NCI-H1436 (cell line): ENCODE results near the gene KLLN.
A peak's percentile ranks its signal among the peaks of the same experiment; 100 is the strongest.
"Not testable (repeated sequence)": the region's sequence is repeated elsewhere in the genome, so short reads cannot be mapped to it uniquely, and the experiment has no call there.

Experiments
- DNase-seq: peaks from one replicate; lab custom pipeline; 2025; lab: John Stamatoyannopoulos, UW

The KLLN gene

GRCh38 chr10:87842776-87843497 is 20.4 kb downstream of the KLLN start:
- peak; percentile 3 for DNase-seq

- no peak for DNase-seq
Measured at GRCh38 chr10:87842220-87842641, 21.1 kb downstream of the KLLN start.

- DNase-seq: no peak
Measured at GRCh38 chr10:87841186-87841585, 22.1 kb downstream of the KLLN start.

DNA sequence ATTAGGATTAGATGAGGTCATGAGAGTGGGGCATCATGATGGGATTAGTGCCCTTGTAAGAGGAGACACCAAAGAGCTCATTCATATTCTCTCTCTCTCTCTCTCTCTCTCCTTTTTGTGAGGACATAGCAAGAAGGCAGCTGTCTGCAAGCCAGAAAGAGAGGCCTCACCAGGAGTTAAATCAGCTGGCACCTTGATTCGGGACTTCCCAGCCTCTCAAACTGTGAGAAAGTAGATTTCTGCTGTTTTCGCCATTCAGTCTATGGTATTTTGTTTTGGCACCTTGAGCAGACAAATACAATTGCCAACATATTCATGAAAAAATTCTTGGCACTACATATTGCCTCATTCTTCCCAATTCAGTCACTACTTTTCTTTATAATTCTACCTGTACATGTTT is 24.7 kb downstream of the KLLN start:
- no peak for DNase-seq

DNA sequence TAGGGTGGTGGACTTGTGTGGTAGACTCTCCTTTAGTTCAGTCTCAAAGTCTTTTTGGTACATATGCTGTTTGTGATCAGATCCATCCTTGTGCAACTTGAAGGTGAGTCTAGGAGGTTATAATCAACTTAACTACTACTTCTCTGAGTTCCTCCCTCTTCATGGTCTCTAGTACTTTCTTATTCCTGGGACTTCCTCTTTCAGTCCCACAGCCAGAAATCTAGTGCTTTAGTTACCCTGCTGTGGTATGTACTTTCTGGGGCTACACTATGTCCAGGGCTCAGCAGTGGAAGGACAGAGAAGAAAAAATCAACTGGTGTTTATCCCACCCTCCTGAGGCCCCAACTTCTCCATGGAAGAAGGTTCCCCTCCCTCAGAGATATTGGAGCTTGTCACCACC is 25.9 kb downstream of the KLLN start:
- no peak for DNase-seq

- no peak for DNase-seq
Measured at GRCh38 chr10:87836098-87836497, 27.2 kb downstream of the KLLN start.

- no peak for DNase-seq
Measured at GRCh38 chr10:87829986-87830729, 33.2 kb downstream of the KLLN start.

DNA sequence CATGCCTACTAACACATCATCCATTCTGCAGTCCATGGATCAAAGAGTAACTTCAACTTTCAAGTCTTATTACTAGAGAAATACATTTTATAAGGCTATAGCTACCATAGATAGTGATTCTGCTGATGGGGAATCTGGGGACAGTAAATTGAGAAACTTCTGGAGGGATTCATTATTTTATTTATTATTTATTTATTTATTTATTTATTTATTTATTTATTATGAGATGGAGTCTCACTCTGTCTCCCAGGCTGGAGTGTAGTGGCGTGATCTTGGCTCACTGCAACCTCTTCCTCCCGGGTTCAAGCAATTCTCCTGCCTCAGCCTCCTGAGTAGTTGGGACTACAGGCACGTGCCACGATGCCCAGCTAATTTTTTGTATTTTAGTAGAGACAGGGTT is 34.3 kb downstream of the KLLN start:
- DNase-seq: not testable (repeated sequence)

- no peak for DNase-seq
Measured at GRCh38 chr10:87827681-87828080, 35.7 kb downstream of the KLLN start.

GRCh38 chr10:87826653-87827052 is 36.7 kb downstream of the KLLN start:
- no peak for DNase-seq

- no peak for DNase-seq
Measured at GRCh38 chr10:87819289-87819585, 44.1 kb downstream of the KLLN start.

DNA sequence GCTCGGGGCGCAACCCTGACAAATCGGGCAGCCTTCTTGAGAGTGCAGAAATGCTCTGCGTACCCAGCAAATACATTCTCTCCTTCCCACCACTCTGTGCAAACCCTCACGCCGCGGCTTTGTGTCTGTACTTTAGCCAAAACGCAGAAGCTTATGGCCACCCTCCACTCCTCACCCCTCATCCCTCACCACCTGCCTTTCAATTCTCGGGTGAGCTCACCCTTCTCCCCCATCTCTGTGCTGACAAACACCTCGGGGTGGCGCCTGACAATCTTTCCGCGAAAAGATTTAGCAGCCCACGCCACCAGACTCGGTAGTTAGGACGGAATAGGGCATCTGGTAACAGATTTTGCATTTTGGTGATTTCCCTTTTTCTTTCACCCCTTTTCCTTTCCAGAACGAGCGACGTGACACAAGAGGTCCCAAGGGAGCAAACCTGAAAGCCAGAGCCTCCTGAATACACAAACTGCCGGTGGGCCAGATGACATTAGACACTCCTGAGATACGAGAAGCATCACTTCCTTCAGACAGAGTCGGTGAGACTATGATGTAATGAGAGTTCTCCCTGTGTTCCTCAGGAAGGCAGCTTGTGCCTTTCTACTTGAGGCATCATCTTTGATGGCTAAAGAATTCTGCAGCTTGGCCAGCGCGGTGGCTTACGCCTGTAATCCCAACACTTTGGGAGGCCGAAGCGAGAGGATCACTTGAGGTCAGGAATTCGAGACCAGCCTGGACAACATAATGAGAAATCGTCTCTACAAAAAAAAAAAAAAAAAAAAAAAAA is 44.6 kb downstream of the KLLN start:
- peak; percentile 50 for DNase-seq

GRCh38 chr10:87817609-87818504 is 45.5 kb downstream of the KLLN start, which contains the start of gene ATAD1:
ATAD1 (minus strand) TSS chr10:87818226; CDS start chr10:87814599, 3,627 bp downstream.
- peak; percentile 80 for DNase-seq

GRCh38 chr10:87816898-87817608 is 46.3 kb downstream of the KLLN start:
- no peak for DNase-seq

DNA sequence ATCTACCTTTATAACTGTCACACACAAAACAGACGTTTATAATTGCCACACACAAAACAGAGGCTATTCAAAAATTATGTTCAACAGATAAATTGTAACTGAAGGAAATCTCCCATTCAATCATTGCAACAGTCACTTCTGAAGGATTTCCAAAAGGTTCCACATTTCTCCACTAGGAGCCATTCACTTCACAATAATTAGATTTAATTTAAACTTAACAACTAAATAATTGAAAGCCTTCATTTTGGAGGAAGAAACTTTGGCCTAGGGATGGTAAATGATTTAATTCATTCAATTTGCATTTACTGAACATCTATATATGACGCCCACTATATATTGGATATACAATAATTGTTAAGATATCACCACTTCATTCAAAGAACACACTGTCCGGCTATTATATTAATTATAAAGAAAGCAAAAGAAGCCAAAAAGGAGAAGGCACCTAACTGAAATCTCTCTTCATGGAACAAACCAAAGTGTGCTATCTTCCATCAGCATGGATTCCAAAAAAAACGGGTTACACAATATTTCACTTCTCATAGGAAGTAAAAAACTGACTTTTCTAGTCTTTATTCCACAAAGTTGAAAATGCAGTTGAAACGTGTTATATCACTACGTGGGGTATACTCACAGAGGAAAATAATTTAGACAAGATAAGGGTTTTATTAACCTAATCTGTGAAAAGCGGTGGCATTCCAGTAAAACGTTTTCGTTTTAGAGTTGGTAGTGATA is 47.0 kb downstream of the KLLN start:
- DNase-seq: no peak
